Measurements from ENCODE around the gene MN1. TPM values are rescaled to one million over a fixed set of nuclear protein-coding genes. Genes with fewer than 3 reads are reported as not detected.

MN1 gene
- total RNA-seq, 2 donors from 2014 or later: 0.92 to 2.3 TPM

DNA sequence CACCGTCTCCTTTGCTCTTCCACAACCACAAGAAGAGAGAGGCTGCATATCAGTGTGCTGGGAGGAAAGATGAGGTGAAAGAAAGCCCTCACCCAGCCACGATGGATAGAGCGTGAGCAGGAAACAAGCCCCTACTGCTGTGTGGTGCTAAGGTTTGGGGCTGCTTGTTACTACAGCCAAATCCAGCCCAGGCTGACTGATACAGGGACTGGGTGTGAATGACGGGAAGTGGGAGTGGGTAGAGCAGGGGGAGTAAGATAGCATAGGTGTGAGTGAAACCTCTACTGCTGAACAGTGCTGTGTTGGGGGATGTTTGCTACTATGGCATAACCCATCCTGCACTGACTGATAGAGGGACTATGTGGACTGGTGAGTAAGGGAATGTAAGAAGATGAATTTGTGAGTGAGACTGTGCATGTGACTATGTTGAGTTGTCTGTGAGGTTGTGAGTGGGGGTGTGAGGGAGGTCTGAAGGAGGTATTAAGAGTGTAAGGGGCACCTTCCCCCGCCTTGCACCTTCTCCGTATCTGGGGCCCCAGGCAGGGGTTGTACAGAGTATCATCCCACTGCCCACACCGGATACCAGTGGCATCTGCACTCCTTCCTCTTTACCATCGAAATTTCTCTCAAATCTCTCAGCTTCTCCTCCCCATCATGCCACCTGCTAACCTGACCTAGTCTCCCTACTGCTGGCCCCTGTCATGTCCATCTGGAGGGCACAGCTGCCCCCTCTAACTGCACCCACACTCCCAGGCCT lies 91.5 kb downstream of the MN1 start:
- intact Hi-C loops (cut with DNase I, micrococcal nuclease): no loop called here
- DNase-seq (no peak), ATAC-seq (no peak)

- intact Hi-C loops (cut with DNase I, micrococcal nuclease): no loop called here
- DNase-seq (no peak), ATAC-seq (no peak)
Measured at GRCh38 chr22:27706489-27706888, 95.1 kb downstream of the MN1 start.

DNA sequence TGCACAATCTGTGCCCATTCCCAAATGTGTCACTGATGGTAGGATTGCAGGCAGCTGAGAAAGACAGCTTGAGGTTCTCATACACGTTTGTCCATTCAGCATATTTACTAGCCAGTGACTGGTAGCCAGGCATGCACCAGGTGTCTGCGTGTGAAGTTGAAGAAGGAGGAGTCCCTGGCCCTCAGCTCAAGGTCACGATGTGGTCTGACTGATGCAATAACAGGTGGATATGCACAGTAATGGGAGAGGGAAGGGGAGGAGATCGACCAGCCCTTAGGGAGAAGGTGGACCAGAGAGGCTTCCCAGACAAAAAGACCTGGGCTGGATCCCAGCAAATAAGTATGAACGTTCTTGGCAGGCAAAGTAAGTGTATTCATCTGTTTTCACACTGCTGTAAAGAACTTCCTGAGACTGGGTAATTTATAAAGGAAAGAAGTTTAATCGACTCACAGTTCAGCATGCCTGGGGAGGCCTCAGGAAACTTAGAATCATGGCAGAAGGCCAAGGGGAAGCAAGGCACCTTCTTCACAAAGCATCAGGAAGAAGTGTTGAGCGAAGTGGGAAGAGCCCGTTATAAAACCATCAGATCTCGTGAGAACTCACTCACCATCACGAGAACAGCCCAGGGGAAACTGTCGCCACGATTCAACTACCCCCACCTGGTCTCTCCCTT lies 96.0 kb downstream of the MN1 start:
- ATAC-seq (no peak), DNase-seq (no peak)
- intact Hi-C loops (cut with DNase I, micrococcal nuclease): no loop called here

DNA sequence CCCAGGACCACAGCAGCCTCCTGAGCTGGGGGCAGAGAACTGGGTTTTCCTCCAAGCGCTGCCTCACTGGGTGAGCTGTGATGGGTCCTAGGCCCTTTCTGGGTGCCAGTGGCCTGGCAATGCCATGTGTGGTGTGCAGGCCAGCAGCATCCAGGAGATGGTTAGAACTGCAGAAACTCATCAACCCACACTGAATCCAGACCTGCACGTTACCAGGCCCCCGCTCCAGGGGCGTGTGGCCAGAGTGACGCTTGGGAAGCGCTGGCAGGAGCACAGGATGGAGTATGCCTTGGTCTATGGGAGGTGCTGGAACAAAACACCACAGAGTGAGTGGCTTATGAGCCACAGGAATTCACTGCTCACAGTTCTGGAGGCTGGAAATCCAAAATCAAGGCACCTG lies 97.0 kb downstream of the MN1 start:
- intact Hi-C loops (cut with DNase I, micrococcal nuclease): no loop called here
- DNase-seq (no peak), ATAC-seq (no peak)

DNA sequence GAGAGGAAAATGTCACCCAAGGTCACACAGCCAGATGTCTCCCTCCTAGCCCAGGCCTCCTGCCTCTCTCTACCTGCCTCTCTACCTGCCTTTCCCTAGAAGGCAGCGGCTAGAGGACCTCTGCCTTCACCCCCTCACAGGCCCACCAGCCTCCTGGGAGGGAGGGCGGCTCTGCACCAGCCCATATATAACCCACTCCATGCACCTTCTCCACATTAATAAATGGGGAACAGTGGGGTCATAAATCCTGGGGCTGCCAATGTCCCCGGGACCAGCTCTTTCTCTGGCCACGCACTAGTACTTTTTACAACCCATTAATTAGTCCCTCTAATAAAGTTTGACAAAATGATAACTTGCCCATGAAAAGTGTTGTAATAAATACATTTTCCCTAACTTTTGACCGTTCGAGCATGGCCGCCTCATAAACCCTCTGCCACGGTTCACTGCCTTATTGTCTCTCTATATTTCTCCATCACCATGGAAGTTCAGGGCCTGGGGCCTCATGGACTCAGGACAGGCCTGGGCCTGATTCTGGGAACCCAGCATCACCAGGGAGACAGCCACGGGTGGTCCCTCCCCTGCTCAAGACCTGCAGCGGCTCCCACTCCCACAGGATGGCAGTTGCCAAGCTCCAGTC lies 102.1 kb downstream of the MN1 start:
- no peak for ATAC-seq
- no peak for DNase-seq
- intact Hi-C loops (cut with DNase I, micrococcal nuclease): no loop called here

DNA sequence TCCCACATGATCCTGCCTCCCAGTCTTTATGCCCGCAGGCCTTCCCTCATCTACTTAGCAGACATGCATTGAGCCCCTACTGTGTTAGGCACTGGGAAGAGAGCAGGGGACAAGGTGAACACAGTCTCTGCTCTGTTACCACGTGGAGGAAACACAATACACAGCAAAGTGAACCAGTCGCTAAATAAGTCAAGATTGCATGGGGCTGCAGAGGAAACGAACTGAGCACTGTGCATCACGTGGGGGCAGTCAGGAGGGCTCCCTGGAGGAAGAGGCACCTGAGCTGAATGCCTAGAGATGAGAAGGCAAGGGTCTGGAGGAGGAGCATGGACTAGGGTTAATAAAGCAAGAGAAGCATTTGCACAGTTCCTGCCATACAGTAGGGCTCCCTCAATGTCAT lies 102.7 kb downstream of the MN1 start:
- intact Hi-C loops (cut with DNase I, micrococcal nuclease): no loop called here
- no peak for ATAC-seq
- no peak for DNase-seq

Other genes with a start within 250 kb of the MN1 start
- gene PITPNB, start 117.5 kb upstream of the MN1 start, total RNA-seq: 10 to 100 TPM; 44.4 to 46.7 TPM